ENCODE measurements around the gene NHS.

GRCh38 chrX:17644001-17644400 lies 269.0 kb downstream of the NHS start:
- TF ChIP-seq CTCF (IDR thresholded peaks at IDR 0.05), result no peak
- TF ChIP-seq POLR2A (IDR thresholded peaks at IDR 0.05; ENCODE audit: low read depth), result no peak
- no peak for TF ChIP-seq EP300 (IDR thresholded peaks at IDR 0.05)
- TF ChIP-seq POLR2AphosphoS5 (IDR thresholded peaks at IDR 0.05), result no peak

Data from esophagus muscularis mucosa (tissue), 4 donors.